DMS114 treated with DMSO at 0.1 percent for 48 hours (cell line): ENCODE results near the gene PNPLA1.

Source experiments
- DNase-seq: peaks from one replicate; lab custom pipeline; 2025; ENCODE audit not compliant: unreplicated experiment; lab: John Stamatoyannopoulos, UW

The PNPLA1 gene

GRCh38 chr6:36355819-36356218 is 86.0 kb downstream of the PNPLA1 start:
- DNase-seq, result no peak

- no peak for DNase-seq
Measured at GRCh38 chr6:36357872-36358225, 88.0 kb downstream of the PNPLA1 start.
